Stimulated activated CD8-positive, alpha-beta memory T cell treated with anti-CD3 and anti-CD28 coated beads, Interleukin-15, amount 100 ng/mL, for 4 hours (primary cell): ENCODE results near the gene SP4.

ENCODE experiments used
- DNase-seq, 2 donors: peaks; one replicate each; pipeline ENCODE4 v3.0.0-alpha.2; 2020; ENCODE audit warnings: low read depth in 2 of 2

Gene SP4

GRCh38 chr7:21427871-21428658, at the start of gene SP4:
Gene SP4, plus strand, starts transcription at chr7:21428083. Its CDS starts 169 bp downstream, at chr7:21428252.
- DNase-seq: peak; percentile 89 to 97

- DNase-seq: no peak
Measured at GRCh38 chr7:21383227-21384220, 44.4 kb upstream of the SP4 start.

GRCh38 chr7:21393937-21394336, 33.9 kb upstream of the SP4 start:
- no peak for DNase-seq

GRCh38 chr7:21401944-21402343, 25.9 kb upstream of the SP4 start:
- no peak for DNase-seq

GRCh38 chr7:21407796-21408480, 19.9 kb upstream of the SP4 start:
- DNase-seq: no peak

GRCh38 chr7:21408481-21408820, 19.4 kb upstream of the SP4 start:
- DNase-seq: no peak

- DNase-seq: no peak
Measured at GRCh38 chr7:21412410-21412851, 15.5 kb upstream of the SP4 start.

GRCh38 chr7:21412957-21413356, 14.9 kb upstream of the SP4 start:
- no peak for DNase-seq

GRCh38 chr7:21413502-21413901, 14.4 kb upstream of the SP4 start:
- DNase-seq: no peak

GRCh38 chr7:21414795-21415393, 13.0 kb upstream of the SP4 start:
- DNase-seq: no peak

- no peak for DNase-seq
Measured at GRCh38 chr7:21417647-21418046, 10.2 kb upstream of the SP4 start.

- DNase-seq: no peak
Measured at GRCh38 chr7:21422751-21423150, 5.1 kb upstream of the SP4 start.

- DNase-seq: no peak
Measured at GRCh38 chr7:21425290-21425689, 2.6 kb upstream of the SP4 start.

GRCh38 chr7:21426286-21427181, 1.3 kb upstream of the SP4 start:
- DNase-seq: no peak

GRCh38 chr7:21427182-21427870, 557 bp upstream of the SP4 start:
- peak; percentile 98 to 100 for DNase-seq

- no peak for DNase-seq
Measured at GRCh38 chr7:21428659-21428941, 717 bp downstream of the SP4 start.

GRCh38 chr7:21429021-21429420, 1.1 kb downstream of the SP4 start:
- DNase-seq: no peak

- no peak for DNase-seq
Measured at GRCh38 chr7:21429786-21430574, 2.1 kb downstream of the SP4 start.

- DNase-seq: no peak
Measured at GRCh38 chr7:21430575-21430954, 2.7 kb downstream of the SP4 start.
